DND-41 (cell line): ENCODE data around the gene LHPP.

ENCODE experiments used
- ATAC-seq: fragments of 200-7000 bp; cut with Tn5 transposase; 3 replicates; pipeline ENCODE4 v1.9.1; 2021; ENCODE audit warnings: low read depth; ENCODE audit not compliant: insufficient read depth
- DNase-seq: peaks from one replicate; pipeline ENCODE4 v3.0.0-alpha.2; 2020
- H2AFZ ChIP-seq: 2 replicates; pipeline ENCODE4 v1.6.0; 2012; ENCODE audit warnings: low read depth, low read length
- H3K27ac ChIP-seq: 2 replicates; pipeline ENCODE4 v1.5.1; 2012; ENCODE audit warnings: low read length, inconsistent platforms
- H3K27me3 ChIP-seq: fragments of 200-600 bp; sonication (generic); 2 replicates; pipeline ENCODE4 v1.6.0; 2012; ENCODE audit warnings: low read length, mild to moderate bottlenecking, inconsistent platforms; ENCODE audit not compliant: insufficient read depth, poor library complexity
- H3K36me3 ChIP-seq: 2 replicates; pipeline ENCODE4 v1.5.1; 2012; ENCODE audit warnings: low read length, inconsistent platforms; ENCODE audit not compliant: insufficient read depth
- H3K4me1 ChIP-seq: 2 replicates; pipeline ENCODE4 v1.5.1; 2012; ENCODE audit warnings: mild to moderate bottlenecking, low read length; ENCODE audit not compliant: insufficient read depth
- H3K4me2 ChIP-seq: 2 replicates; pipeline ENCODE4 v1.6.0; 2012; ENCODE audit warnings: mild to moderate bottlenecking, moderate library complexity, low read length, inconsistent platforms; ENCODE audit not compliant: insufficient read depth
- H3K4me3 ChIP-seq, 2 experiments: fragments of 200-600 bp in 1 of 2; shearing (Covaris generic) in 1 of 2; 2 replicates each; pipeline ENCODE4 v1.5.1; 2012 to 2016; ENCODE audit warnings: inconsistent platforms in 2 of 2, low read length in 2 of 2, mild to moderate bottlenecking in 2 of 2, low read depth in 1 of 2, moderate library complexity in 1 of 2
- H3K79me2 ChIP-seq: 2 replicates; pipeline ENCODE4 v1.6.0; 2012; ENCODE audit warnings: low read length, inconsistent platforms; ENCODE audit not compliant: insufficient read depth
- H3K9ac ChIP-seq: 2 replicates; pipeline ENCODE4 v1.6.0; 2012; ENCODE audit warnings: low read depth, mild to moderate bottlenecking, inconsistent platforms, low read length, moderate library complexity
- H3K9me3 ChIP-seq: 2 replicates; pipeline ENCODE4 v1.5.1; 2012; ENCODE audit warnings: low read length, moderate library complexity, mild to moderate bottlenecking, inconsistent platforms; ENCODE audit not compliant: insufficient read depth, severe bottlenecking
- H4K20me1 ChIP-seq: 2 replicates; pipeline ENCODE4 v1.6.0; 2012; ENCODE audit warnings: low read length; ENCODE audit not compliant: insufficient read depth
- CTCF ChIP-seq: IDR thresholded peaks from 2 replicates; pipeline ENCODE4 v1.5.1; 2012; ENCODE audit warnings: borderline replicate concordance, low read length, moderate library complexity, mild to moderate bottlenecking; ENCODE audit not compliant: poor library complexity, severe bottlenecking; ENCODE audit errors: extremely low read depth
- EZH2 ChIP-seq: IDR thresholded peaks from 3 replicates; pipeline ENCODE4 v1.6.1; 2012; ENCODE audit warnings: borderline replicate concordance, low read depth, mild to moderate bottlenecking, moderate library complexity, low read length, inconsistent platforms; ENCODE audit not compliant: severe bottlenecking

The LHPP gene

GRCh38 chr10:124451276-124451675 is 10.3 kb upstream of the LHPP start:
- ATAC-seq (no peak), DNase-seq (no peak)
- H3K79me2 ChIP-seq = no peaks in the 10 kb centered on the region
- H3K9ac ChIP-seq = no peak overlapping the region
- H3K9me3 ChIP-seq = no peaks in the 10 kb centered on the region
- no peak overlapping the region for H3K27ac ChIP-seq
- H3K4me1 ChIP-seq = no peaks in the 10 kb centered on the region
- no peak overlapping the region for H3K4me3 ChIP-seq
- H2AFZ ChIP-seq = no peak overlapping the region
- H3K4me2 ChIP-seq = no peak overlapping the region
- H3K27me3 ChIP-seq = peaks cover 38% of the 10 kb centered on the region
- no peak for TF ChIP-seq CTCF
- no peak for TF ChIP-seq EZH2
- no peaks in the 10 kb centered on the region for H3K36me3 ChIP-seq
- no peaks in the 10 kb centered on the region for H4K20me1 ChIP-seq

GRCh38 chr10:124453960-124454610 is 7.5 kb upstream of the LHPP start:
- Histone ChIP-seq H3K4me1 (no peaks in the 10 kb centered on the region), H3K4me3 (no peak overlapping the region), H3K27ac (no peak overlapping the region), H3K36me3 (no peaks in the 10 kb centered on the region), H3K9me3 (no peaks in the 10 kb centered on the region), H4K20me1 (no peaks in the 10 kb centered on the region), H3K79me2 (no peaks in the 10 kb centered on the region), H2AFZ (no peak overlapping the region), H3K4me2 (no peak overlapping the region), H3K27me3 (peaks cover 34% of the 10 kb centered on the region), H3K9ac (no peak overlapping the region)
- no peak for ATAC-seq
- DNase-seq = no peak
- no peak for TF ChIP-seq CTCF
- TF ChIP-seq EZH2 = no peak

- Histone ChIP-seq H3K79me2 (no peaks in the 10 kb centered on the region), H3K27ac (no peak overlapping the region), H3K9ac (no peak overlapping the region), H3K4me1 (no peaks in the 10 kb centered on the region), H3K4me2 (no peak overlapping the region), H2AFZ (no peak overlapping the region), H3K27me3 (peaks cover 33% of the 10 kb centered on the region), H3K4me3 (no peak overlapping the region), H3K9me3 (no peaks in the 10 kb centered on the region), H4K20me1 (no peaks in the 10 kb centered on the region), H3K36me3 (no peaks in the 10 kb centered on the region)
- ATAC-seq = no peak
- DNase-seq = no peak
- TF ChIP-seq EZH2 (no peak), CTCF (no peak)
Measured at GRCh38 chr10:124455441-124455840, 6.2 kb upstream of the LHPP start.
